Dendritic cell treated with granulocyte-macrophage colony-stimulating factor and Interleukin-4, amounts not matched to agents 40 ng/mL and 50 ng/mL, for 4 days (primary cell): ENCODE measurements around the gene METTL2B.
A peak's percentile ranks its signal among the peaks of the same experiment; 100 is the strongest.
"Not testable (repeated sequence)": the region's sequence is repeated elsewhere in the genome, so short reads cannot be mapped to it uniquely, and the experiment has no call there.

ENCODE experiments used
- H3K27ac Mint-ChIP-seq: one replicate; pipeline ENCODE4 v1.8.0; 2022; ENCODE audit warnings: mild to moderate bottlenecking, mixed read lengths
- H3K27me3 Mint-ChIP-seq: one replicate; pipeline ENCODE4 v1.8.0; 2022; ENCODE audit warnings: mild to moderate bottlenecking, mixed read lengths
- H3K36me3 Mint-ChIP-seq: one replicate; pipeline ENCODE4 v1.8.0; 2022; ENCODE audit warnings: low read depth, mixed read lengths
- H3K4me1 Mint-ChIP-seq: one replicate; pipeline ENCODE4 v1.8.0; 2022; ENCODE audit warnings: low read depth, mixed read lengths
- H3K4me3 Mint-ChIP-seq: one replicate; pipeline ENCODE4 v1.8.0; 2022; ENCODE audit warnings: mild to moderate bottlenecking, moderate library complexity, mixed read lengths
- H3K9me3 Mint-ChIP-seq: one replicate; pipeline ENCODE4 v1.8.0; 2022; ENCODE audit warnings: mixed read lengths
- intact Hi-C: fragments of 100-400 bp; cut with micrococcal nuclease; formaldehyde crosslinking; loops from one replicate; pipeline ENCODE4 v1.15.0; 2022

Gene METTL2B

GRCh38 chr7:128447941-128448564 lies 28.5 kb upstream of the METTL2B start:
- peaks cover 35% of the 10 kb centered on the region for H3K4me1 Mint-ChIP-seq
- no peak overlapping the region for H3K4me3 Mint-ChIP-seq
- H3K27me3 Mint-ChIP-seq: no peaks in the 10 kb centered on the region
- intact Hi-C loops: no loop called here
- H3K27ac Mint-ChIP-seq: no peak overlapping the region
- H3K36me3 Mint-ChIP-seq: no peaks in the 10 kb centered on the region
- H3K9me3 Mint-ChIP-seq: no peaks in the 10 kb centered on the region

- no peak overlapping the region for H3K4me3 Mint-ChIP-seq
- peak overlapping the region; percentile 37 for H3K27ac Mint-ChIP-seq
- no peaks in the 10 kb centered on the region for H3K27me3 Mint-ChIP-seq
- no peaks in the 10 kb centered on the region for H3K9me3 Mint-ChIP-seq
- peaks cover 27% of the 10 kb centered on the region for H3K4me1 Mint-ChIP-seq
- H3K36me3 Mint-ChIP-seq: no peaks in the 10 kb centered on the region
- intact Hi-C loops: no loop called here
These were observed 27.7 kb upstream of the METTL2B start for GRCh38 chr7:128448751-128449302.

GRCh38 chr7:128450409-128450808 lies 26.1 kb upstream of the METTL2B start:
- Mint-ChIP-seq H3K9me3 (no peaks in the 10 kb centered on the region), H3K4me1 (peaks cover 27% of the 10 kb centered on the region), H3K4me3 (no peak overlapping the region), H3K27ac (peak overlapping the region; percentile 39), H3K36me3 (no peaks in the 10 kb centered on the region), H3K27me3 (no peaks in the 10 kb centered on the region)
- intact Hi-C loops: loop anchor here (10.0 kb wide), 1 partner anchor 106 kb away; the partner anchor contains the start of gene RBM28

- H3K27ac Mint-ChIP-seq: no peak overlapping the region
- peaks cover 29% of the 10 kb centered on the region for H3K4me1 Mint-ChIP-seq
- H3K9me3 Mint-ChIP-seq: no peaks in the 10 kb centered on the region
- intact Hi-C loops: loop anchor here (10.0 kb wide), 1 partner anchor 106 kb away; the partner anchor contains the start of gene RBM28
- H3K27me3 Mint-ChIP-seq: no peaks in the 10 kb centered on the region
- peaks cover 4% of the 10 kb centered on the region for H3K36me3 Mint-ChIP-seq
- no peak overlapping the region for H3K4me3 Mint-ChIP-seq
These were observed 25.6 kb upstream of the METTL2B start for GRCh38 chr7:128450913-128451312.

GRCh38 chr7:128452552-128452951 lies 24.0 kb upstream of the METTL2B start:
- H3K27ac Mint-ChIP-seq: no peak overlapping the region
- H3K4me3 Mint-ChIP-seq: no peak overlapping the region
- H3K9me3 Mint-ChIP-seq: no peaks in the 10 kb centered on the region
- no peaks in the 10 kb centered on the region for H3K27me3 Mint-ChIP-seq
- intact Hi-C loops: loop anchor here (10.0 kb wide), 1 partner anchor 108 kb away; the partner anchor contains the start of gene RBM28
- H3K36me3 Mint-ChIP-seq: peaks cover 16% of the 10 kb centered on the region
- peaks cover 44% of the 10 kb centered on the region for H3K4me1 Mint-ChIP-seq

- peaks cover 51% of the 10 kb centered on the region for H3K4me1 Mint-ChIP-seq
- peaks cover 24% of the 10 kb centered on the region for H3K36me3 Mint-ChIP-seq
- peak overlapping the region; percentile 93 for H3K27ac Mint-ChIP-seq
- H3K27me3 Mint-ChIP-seq: no peaks in the 10 kb centered on the region
- H3K4me3 Mint-ChIP-seq: peak overlapping the region; percentile 90
- intact Hi-C loops: loop anchor here (2.0 to 10.0 kb wide), 2 partner anchors 17 to 109 kb away; partner anchors contain the start of gene RBM28
- H3K9me3 Mint-ChIP-seq: no peaks in the 10 kb centered on the region
These were observed 22.4 kb upstream of the METTL2B start for GRCh38 chr7:128453836-128454804.

- Mint-ChIP-seq H3K4me3 (peak overlapping the region; percentile 90), H3K27me3 (no peaks in the 10 kb centered on the region), H3K36me3 (peaks cover 24% of the 10 kb centered on the region), H3K27ac (peak overlapping the region; percentile 93), H3K9me3 (no peaks in the 10 kb centered on the region), H3K4me1 (peaks cover 55% of the 10 kb centered on the region)
- intact Hi-C loops: loop anchor here (2.0 to 10.0 kb wide), 2 partner anchors 18 to 110 kb away; partner anchors contain the start of gene RBM28
These were observed 21.6 kb upstream of the METTL2B start for GRCh38 chr7:128454808-128455542.

GRCh38 chr7:128455543-128456254 lies 20.8 kb upstream of the METTL2B start, which contains the start of gene HILPDA:
Gene HILPDA, plus strand, starts transcription at chr7:128455878. Its CDS starts 1,391 bp downstream, at chr7:128457269.
- H3K4me1 Mint-ChIP-seq: peaks cover 48% of the 10 kb centered on the region
- H3K27me3 Mint-ChIP-seq: no peaks in the 10 kb centered on the region
- peak within 1 kb of the TSS; percentile 90 for H3K4me3 Mint-ChIP-seq
- peaks cover 24% of the 10 kb centered on the region for H3K36me3 Mint-ChIP-seq
- no peaks in the 10 kb centered on the region for H3K9me3 Mint-ChIP-seq
- peak within 1 kb of the TSS; percentile 93 for H3K27ac Mint-ChIP-seq
- intact Hi-C loops: loop anchor here (2.0 to 10.0 kb wide), 2 partner anchors 19 to 111 kb away; partner anchors contain the start of gene RBM28

- H3K27me3 Mint-ChIP-seq: no peaks in the 10 kb centered on the region
- intact Hi-C loops: loop anchor here (10.0 kb wide), 1 partner anchor 111 kb away; the partner anchor contains the start of gene RBM28
- peaks cover 46% of the 10 kb centered on the region for H3K4me1 Mint-ChIP-seq
- no peaks in the 10 kb centered on the region for H3K9me3 Mint-ChIP-seq
- H3K36me3 Mint-ChIP-seq: peaks cover 24% of the 10 kb centered on the region
- peak overlapping the region; percentile 90 for H3K4me3 Mint-ChIP-seq
- H3K27ac Mint-ChIP-seq: peak overlapping the region; percentile 93
These were observed 20.3 kb upstream of the METTL2B start for GRCh38 chr7:128456255-128456725.

GRCh38 chr7:128457385-128457784 lies 19.2 kb upstream of the METTL2B start:
- intact Hi-C loops: loop anchor here (10.0 kb wide), 1 partner anchor 113 kb away; the partner anchor contains the start of gene RBM28
- not testable (repeated sequence) for H3K27me3 Mint-ChIP-seq, H3K27ac Mint-ChIP-seq, H3K9me3 Mint-ChIP-seq
- H3K4me1 Mint-ChIP-seq: peaks cover 46% of the 10 kb centered on the region
- H3K4me3 Mint-ChIP-seq: peak overlapping the region; percentile 90
- peaks cover 24% of the 10 kb centered on the region for H3K36me3 Mint-ChIP-seq

- H3K9me3 Mint-ChIP-seq: no peaks in the 10 kb centered on the region
- peak overlapping the region; percentile 36 for H3K27ac Mint-ChIP-seq
- peak overlapping the region; percentile 21 for H3K4me3 Mint-ChIP-seq
- intact Hi-C loops: loop anchor here (1.0 to 10.0 kb wide), 3 partner anchors 32 to 114 kb away; partner anchors contain the start of gene RBM28
- peaks cover 46% of the 10 kb centered on the region for H3K4me1 Mint-ChIP-seq
- peaks cover 36% of the 10 kb centered on the region for H3K36me3 Mint-ChIP-seq
- no peaks in the 10 kb centered on the region for H3K27me3 Mint-ChIP-seq
These were observed 17.6 kb upstream of the METTL2B start for GRCh38 chr7:128458956-128459355.

GRCh38 chr7:128459394-128459878 lies 17.1 kb upstream of the METTL2B start:
- Mint-ChIP-seq H3K27me3 (no peaks in the 10 kb centered on the region), H3K4me1 (peaks cover 46% of the 10 kb centered on the region), H3K36me3 (peaks cover 40% of the 10 kb centered on the region), H3K9me3 (no peaks in the 10 kb centered on the region), H3K27ac (no peak overlapping the region), H3K4me3 (no peak overlapping the region)
- intact Hi-C loops: loop anchor here (1.0 to 10.0 kb wide), 3 partner anchors 32 to 115 kb away; partner anchors contain the start of gene RBM28
